DOHH2 (cell line): Measurements from ENCODE around the gene PIK3CA.
"Not testable (repeated sequence)": the region's sequence is repeated elsewhere in the genome, so short reads cannot be mapped to it uniquely, and the experiment has no call there.

Experiments
- H3F3A ChIP-seq: fragments of 200-600 bp; sonication (generic), shearing (Covaris generic); 2 replicates; pipeline ENCODE4 v1.6.0; 2016; ENCODE audit warnings: antibody characterized with exemption, mild to moderate bottlenecking; ENCODE audit not compliant: control insufficient read depth, insufficient read depth
- H3K27ac ChIP-seq: fragments of 200-600 bp; sonication (generic); 2 replicates; pipeline ENCODE4 v1.5.1; 2014; ENCODE audit warnings: low read depth, mild to moderate bottlenecking, low read length, moderate library complexity
- H3K27me3 ChIP-seq: fragments of 200-600 bp; sonication (generic); 2 replicates; pipeline ENCODE4 v1.6.1; 2014; ENCODE audit warnings: mild to moderate bottlenecking, low read length, mixed read lengths; ENCODE audit not compliant: control insufficient read depth
- H3K36me3 ChIP-seq: fragments of 200-600 bp; sonication (generic); 2 replicates; pipeline ENCODE4 v1.6.1; 2014; ENCODE audit warnings: mild to moderate bottlenecking, low read length, moderate library complexity, mixed read lengths; ENCODE audit not compliant: control insufficient read depth
- H3K4me1 ChIP-seq: fragments of 200-600 bp; sonication (generic); 2 replicates; pipeline ENCODE4 v1.6.1; 2014; ENCODE audit warnings: mild to moderate bottlenecking, low read length, mixed read lengths; ENCODE audit not compliant: control insufficient read depth
- H3K4me2 ChIP-seq: fragments of 200-600 bp; sonication (generic); 2 replicates; pipeline ENCODE4 v1.6.0; 2014; ENCODE audit warnings: mild to moderate bottlenecking, low read length, moderate library complexity
- H3K4me3 ChIP-seq: fragments of 200-600 bp; sonication (generic); 2 replicates; pipeline ENCODE4 v1.5.1; 2014; ENCODE audit warnings: mild to moderate bottlenecking, low read length, mixed read lengths
- H3K79me2 ChIP-seq: fragments of 200-600 bp; sonication (generic); 2 replicates; pipeline ENCODE4 v1.6.1; 2014; ENCODE audit warnings: mild to moderate bottlenecking, low read length, mixed read lengths; ENCODE audit not compliant: control insufficient read depth
- H3K9me2 ChIP-seq: fragments of 200-600 bp; sonication (generic); replicated peaks from 2 replicates; pipeline ENCODE4 v1.6.1; 2014; ENCODE audit warnings: mild to moderate bottlenecking, low read length, mixed read lengths; ENCODE audit not compliant: control insufficient read depth
- H3K9me3 ChIP-seq: fragments of 200-600 bp; sonication (generic); 2 replicates; pipeline ENCODE4 v1.6.1; 2014; ENCODE audit warnings: antibody characterized with exemption, low read length, mixed read lengths; ENCODE audit not compliant: control insufficient read depth, insufficient read depth
- H4K20me1 ChIP-seq: fragments of 200-600 bp; sonication (generic); 2 replicates; pipeline ENCODE4 v1.6.0; 2014; ENCODE audit warnings: low read depth, mild to moderate bottlenecking, antibody characterized with exemption, low read length, moderate library complexity; ENCODE audit not compliant: control insufficient read depth, insufficient read depth
- CTCF ChIP-seq: fragments of 200-600 bp; sonication (generic); IDR thresholded peaks from one replicate; pipeline ENCODE4 v1.5.1; 2014; ENCODE audit warnings: antibody characterized with exemption, mild to moderate bottlenecking, low read depth, low read length; ENCODE audit not compliant: poor library complexity, severe bottlenecking
- EZH2phosphoT487 ChIP-seq: fragments of 200-600 bp; sonication (generic); IDR thresholded peaks from 2 replicates; pipeline ENCODE4 v1.6.1; 2017; ENCODE audit warnings: borderline replicate concordance, mild to moderate bottlenecking, antibody characterized with exemption, low read length, moderate library complexity, mixed read lengths

PIK3CA gene

GRCh38 chr3:179236669-179237301, 88.6 kb downstream of the PIK3CA start:
- H4K20me1 ChIP-seq = no peaks in the 10 kb centered on the region
- H3F3A ChIP-seq = no peaks in the 10 kb centered on the region
- no peaks in the 10 kb centered on the region for H3K4me1 ChIP-seq
- H3K79me2 ChIP-seq = no peaks in the 10 kb centered on the region
- H3K36me3 ChIP-seq = peaks cover 13% of the 10 kb centered on the region
- TF ChIP-seq EZH2phosphoT487 (no peak), CTCF (no peak)
- no peak overlapping the region for H3K4me3 ChIP-seq
- H3K9me2 ChIP-seq = no peaks in the 10 kb centered on the region
- no peaks in the 10 kb centered on the region for H3K27me3 ChIP-seq
- H3K4me2 ChIP-seq = no peak overlapping the region
- H3K9me3 ChIP-seq = no peaks in the 10 kb centered on the region
- H3K27ac ChIP-seq = no peak overlapping the region

- H3K9me3 ChIP-seq, H3K36me3 ChIP-seq, H3K4me2 ChIP-seq, H3K27me3 ChIP-seq, H3K9me2 ChIP-seq, H3K4me3 ChIP-seq, H4K20me1 ChIP-seq, H3F3A ChIP-seq, H3K27ac ChIP-seq, H3K4me1 ChIP-seq, H3K79me2 ChIP-seq: not testable (repeated sequence)
Measured at GRCh38 chr3:179240299-179240698, 92.1 kb downstream of the PIK3CA start.

- not testable (repeated sequence) for H3K36me3 ChIP-seq, H3K79me2 ChIP-seq, H3K9me2 ChIP-seq, H3K4me2 ChIP-seq, H4K20me1 ChIP-seq, H3K27ac ChIP-seq, H3F3A ChIP-seq, H3K4me1 ChIP-seq, H3K9me3 ChIP-seq, H3K4me3 ChIP-seq, H3K27me3 ChIP-seq
Measured at GRCh38 chr3:179242859-179243258, 94.7 kb downstream of the PIK3CA start.

GRCh38 chr3:179244878-179245277, 96.7 kb downstream of the PIK3CA start:
- Histone ChIP-seq H3K27ac (no peak overlapping the region), H3K9me2 (no peaks in the 10 kb centered on the region), H3K36me3 (no peaks in the 10 kb centered on the region), H3K4me2 (no peak overlapping the region), H3K79me2 (no peaks in the 10 kb centered on the region), H3K27me3 (no peaks in the 10 kb centered on the region), H3K4me1 (no peaks in the 10 kb centered on the region), H4K20me1 (no peaks in the 10 kb centered on the region), H3F3A (no peaks in the 10 kb centered on the region), H3K4me3 (no peak overlapping the region), H3K9me3 (no peaks in the 10 kb centered on the region)
- no peak for TF ChIP-seq EZH2phosphoT487
- TF ChIP-seq CTCF = no peak
